CD4-positive, alpha-beta memory T cell (primary cell): Measurements from ENCODE around the gene MR1. TPM values are rescaled to one million over a fixed set of nuclear protein-coding genes. Genes with fewer than 3 reads are reported as not detected.

Source experiments
- CTCF ChIA-PET: fragments of 350-600 bp; sonication (Branson Sonifier 250); formaldehyde crosslinking; loops from one replicate; lab custom pipeline; 2021; ENCODE audit warnings: inconsistent platforms; ENCODE audit not compliant: partially characterized antibody; lab: Charles Lee
- POLR2A ChIA-PET: fragments of 350-600 bp; sonication (Branson Sonifier 250); formaldehyde crosslinking; loops from one replicate; lab custom pipeline; 2021; ENCODE audit not compliant: partially characterized antibody; lab: Charles Lee
- DNase-seq, 5 donors: peaks; one replicate each; pipeline versions ENCODE4 v3.0.0 to v3.0.0-alpha.2; 2020 to 2022; ENCODE audit warnings: mixed read lengths in 1 of 5
- H3K27ac ChIP-seq: one replicate; pipeline ENCODE4 v1.7.0; 2013; ENCODE audit warnings: low read depth, low read length
- H3K27me3 ChIP-seq: 2 replicates; pipeline ENCODE4 v1.7.0; 2013; ENCODE audit warnings: mild to moderate bottlenecking, low read length, moderate library complexity; ENCODE audit not compliant: insufficient read depth
- H3K36me3 ChIP-seq: 2 replicates; pipeline ENCODE4 v1.7.0; 2013; ENCODE audit warnings: mild to moderate bottlenecking, low read length, moderate library complexity; ENCODE audit not compliant: insufficient read depth
- H3K4me1 ChIP-seq: 2 replicates; pipeline ENCODE4 v1.7.0; 2013; ENCODE audit warnings: mild to moderate bottlenecking, low read length, moderate library complexity; ENCODE audit not compliant: insufficient read depth
- H3K4me3 ChIP-seq, 2 donors: one replicate each; pipeline ENCODE4 v1.7.0; 2013; ENCODE audit warnings: low read length in 2 of 2, mild to moderate bottlenecking in 1 of 2
- H3K9me3 ChIP-seq, 2 donors: one replicate each; pipeline ENCODE4 v1.7.0; 2013; ENCODE audit warnings: low read length in 2 of 2, control low read depth in 1 of 2; ENCODE audit not compliant: control insufficient read depth in 1 of 2
- H3K27ac Mint-ChIP-seq, 7 donors: one replicate each; pipeline ENCODE4 v1.8.0; 2020 to 2021; ENCODE audit warnings: mixed read lengths in 7 of 7, mild to moderate bottlenecking in 6 of 7, inconsistent platforms in 3 of 7, moderate library complexity in 3 of 7
- H3K27me3 Mint-ChIP-seq, 2 donors: one replicate each; pipeline ENCODE4 v1.8.0; 2020 to 2021; ENCODE audit warnings: mixed read lengths in 2 of 2
- H3K36me3 Mint-ChIP-seq, 2 donors: one replicate each; pipeline ENCODE4 v1.8.0; 2020 to 2021; ENCODE audit warnings: mixed read lengths in 2 of 2, inconsistent platforms in 1 of 2, mild to moderate bottlenecking in 1 of 2
- H3K4me1 Mint-ChIP-seq, 4 donors: one replicate each; pipeline ENCODE4 v1.8.0; 2020 to 2021; ENCODE audit warnings: mixed read lengths in 4 of 4, mild to moderate bottlenecking in 1 of 4
- H3K4me3 Mint-ChIP-seq, 8 donors: one replicate each; pipeline ENCODE4 v1.8.0; 2020 to 2021; ENCODE audit warnings: mixed read lengths in 8 of 8, mild to moderate bottlenecking in 7 of 8, moderate library complexity in 6 of 8, inconsistent platforms in 3 of 8
- H3K9me3 Mint-ChIP-seq, 8 donors: one replicate each; pipeline ENCODE4 v1.8.0; 2020 to 2021; ENCODE audit warnings: mixed read lengths in 8 of 8, mild to moderate bottlenecking in 5 of 8, inconsistent platforms in 3 of 8, moderate library complexity in 1 of 8
- intact Hi-C: fragments of 100-400 bp; cut with micrococcal nuclease; formaldehyde crosslinking; loops from one replicate; pipeline ENCODE4 v1.15.1; 2023
- polyA plus RNA-seq, 2 donors: library from polyadenylated mRNA; unstranded; fragments of 300-500 nt; fragmentation: Illumina TruSeq; gene quantifications; one replicate each; pipeline ENCODE4 v1.2.3, GENCODE V29; 2021
- total RNA-seq, 2 experiments: library from RNA; stranded (reverse); gene quantifications; one replicate each; pipeline ENCODE4 v1.2.3, GENCODE V29; 2021

Gene MR1
- total and polyA plus RNA-seq, 4 experiments from 2014 or later: 31.5 to 38.6 (median 32.5) TPM

DNA sequence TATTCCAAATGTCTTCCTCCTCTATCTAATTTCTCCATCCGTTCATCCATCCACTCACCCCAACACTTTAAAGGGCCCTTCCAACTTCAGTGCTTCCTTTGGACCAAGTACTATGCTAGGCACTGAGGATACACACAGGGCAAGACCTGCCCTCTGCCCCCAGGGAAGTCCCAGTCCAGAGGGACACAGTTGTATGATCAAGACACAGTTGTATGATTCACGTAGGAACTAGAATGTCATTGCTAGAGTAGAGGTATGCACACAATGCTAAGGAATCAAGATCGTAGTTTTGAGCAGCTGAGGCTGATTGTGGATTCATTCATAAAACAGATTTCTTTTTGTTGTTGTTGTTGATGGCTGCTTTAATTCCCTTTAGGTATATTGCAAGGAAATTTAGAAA lies 43.1 kb downstream of the MR1 start:
- no peak for DNase-seq
- H3K36me3 Mint-ChIP-seq: no peaks in the 10 kb centered on the region
- H3K4me1 Mint-ChIP-seq: no peaks in the 10 kb centered on the region
- no peak overlapping the region for H3K4me3 Mint-ChIP-seq
- H3K27me3 ChIP-seq: no peaks in the 10 kb centered on the region
- no peaks in the 10 kb centered on the region for H3K4me1 ChIP-seq
- no peaks in the 10 kb centered on the region for H3K9me3 ChIP-seq
- H3K27ac Mint-ChIP-seq: no peak overlapping the region
- POLR2A ChIA-PET: no interaction called here
- H3K27me3 Mint-ChIP-seq: peaks cover 10 to 13% of the 10 kb centered on the region in 2 donors
- CTCF ChIA-PET: interaction anchor here (6.6 kb wide), 1 partner anchor 66 kb away, joined by 54 read pairs; no protein-coding TSS in a partner anchor
- intact Hi-C loops: no loop called here
- H3K27ac ChIP-seq: no peak overlapping the region
- H3K4me3 ChIP-seq: no peak overlapping the region
- H3K9me3 Mint-ChIP-seq: no peaks in the 10 kb centered on the region
- no peaks in the 10 kb centered on the region for H3K36me3 ChIP-seq

GRCh38 chr1:181077576-181078242 lies 43.9 kb downstream of the MR1 start:
- ChIA-PET CTCF (interaction anchor here (6.6 kb wide), 1 partner anchor 65 kb away, joined by 54 read pairs; no protein-coding TSS in a partner anchor), POLR2A (no interaction called here)
- Mint-ChIP-seq H3K36me3 (no peaks in the 10 kb centered on the region), H3K9me3 (no peaks in the 10 kb centered on the region), H3K27ac (no peak overlapping the region), H3K4me1 (no peaks in the 10 kb centered on the region), H3K27me3 (peaks cover 10 to 13% of the 10 kb centered on the region in 2 donors), H3K4me3 (no peak overlapping the region)
- Histone ChIP-seq H3K4me1 (no peaks in the 10 kb centered on the region), H3K9me3 (no peaks in the 10 kb centered on the region), H3K4me3 (no peak overlapping the region), H3K36me3 (no peaks in the 10 kb centered on the region), H3K27ac (no peak overlapping the region), H3K27me3 (no peaks in the 10 kb centered on the region)
- DNase-seq: no peak
- intact Hi-C loops: no loop called here

GRCh38 chr1:181079382-181079781 lies 45.6 kb downstream of the MR1 start:
- Histone ChIP-seq H3K9me3 (no peaks in the 10 kb centered on the region), H3K36me3 (no peaks in the 10 kb centered on the region), H3K4me1 (peaks cover 4% of the 10 kb centered on the region), H3K27ac (no peak overlapping the region), H3K4me3 (no peak overlapping the region), H3K27me3 (no peaks in the 10 kb centered on the region)
- Mint-ChIP-seq H3K9me3 (no peaks in the 10 kb centered on the region), H3K4me1 (peaks cover under 1 to 6% (median 4%) of the 10 kb centered on the region in 4 donors), H3K4me3 (no peak overlapping the region), H3K27ac (no peak overlapping the region), H3K36me3 (no peaks in the 10 kb centered on the region), H3K27me3 (peaks cover 10 to 12% of the 10 kb centered on the region in 2 donors)
- CTCF ChIA-PET: interaction anchor here (0.9 to 6.6 kb wide), 6 partner anchors 11 to 355 kb away, joined by 3 to 54 read pairs (median 3); no protein-coding TSS in a partner anchor
- POLR2A ChIA-PET: no interaction called here
- DNase-seq: no peak
- intact Hi-C loops: no loop called here

DNA sequence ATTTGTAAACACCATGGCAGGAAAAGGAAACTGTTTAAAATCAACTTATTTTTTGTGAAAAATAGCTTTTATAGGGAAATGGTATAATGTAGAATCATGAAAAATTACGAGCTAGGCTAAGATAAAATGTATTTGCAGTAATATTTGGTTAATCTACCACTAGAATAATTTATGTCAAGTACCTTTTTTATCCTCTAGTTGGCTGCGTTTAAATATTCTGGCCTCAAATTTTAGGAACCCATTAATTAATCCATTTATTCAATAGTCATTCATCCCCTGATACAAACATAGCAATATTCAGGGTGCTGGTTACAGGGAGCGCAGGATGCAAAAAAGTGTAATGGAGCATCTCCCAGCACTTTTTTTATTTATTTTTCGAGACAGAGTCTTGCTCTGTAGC lies 46.1 kb downstream of the MR1 start:
- H3K36me3 ChIP-seq: no peaks in the 10 kb centered on the region
- Mint-ChIP-seq H3K27ac (no peak overlapping the region), H3K36me3 (no peaks in the 10 kb centered on the region), H3K4me3 (no peak overlapping the region), H3K4me1 (peaks cover 2 to 10% (median 7%) of the 10 kb centered on the region in 4 donors), H3K9me3 (no peaks in the 10 kb centered on the region), H3K27me3 (peaks cover 8 to 12% of the 10 kb centered on the region in 2 donors)
- H3K27ac ChIP-seq: no peak overlapping the region
- no peak for DNase-seq
- H3K9me3 ChIP-seq: no peaks in the 10 kb centered on the region
- CTCF ChIA-PET: interaction anchor here (0.9 to 6.6 kb wide), 6 partner anchors 11 to 354 kb away, joined by 3 to 54 read pairs (median 3); no protein-coding TSS in a partner anchor
- POLR2A ChIA-PET: interaction anchor here (1.3 kb wide), 1 partner anchor 10 kb away, joined by 4 read pairs; no protein-coding TSS in a partner anchor
- intact Hi-C loops: no loop called here
- H3K4me1 ChIP-seq: peaks cover 9% of the 10 kb centered on the region
- H3K27me3 ChIP-seq: no peaks in the 10 kb centered on the region
- H3K4me3 ChIP-seq: no peak overlapping the region

- ChIA-PET POLR2A (interaction anchor here (1.3 to 1.5 kb wide), 2 partner anchors 9 to 62 kb away, joined by 4 read pairs; no protein-coding TSS in a partner anchor), CTCF (interaction anchor here (6.6 kb wide), 1 partner anchor 62 kb away, joined by 54 read pairs; no protein-coding TSS in a partner anchor)
- Histone ChIP-seq H3K4me3 (no peak overlapping the region), H3K9me3 (no peaks in the 10 kb centered on the region), H3K4me1 (peaks cover 10% of the 10 kb centered on the region), H3K27ac (no peak overlapping the region), H3K27me3 (no peaks in the 10 kb centered on the region), H3K36me3 (no peaks in the 10 kb centered on the region)
- Mint-ChIP-seq H3K4me1 (peaks cover 2 to 10% (median 7%) of the 10 kb centered on the region in 4 donors), H3K27ac (no peak overlapping the region), H3K9me3 (no peaks in the 10 kb centered on the region), H3K4me3 (no peak overlapping the region), H3K36me3 (no peaks in the 10 kb centered on the region), H3K27me3 (peaks cover 8 to 12% of the 10 kb centered on the region in 2 donors)
- no peak for DNase-seq
- intact Hi-C loops: no loop called here
Observed at GRCh38 chr1:181080556-181080955, 46.8 kb downstream of the MR1 start.

- H3K27ac Mint-ChIP-seq: no peak overlapping the region
- peaks cover 2 to 10% (median 7%) of the 10 kb centered on the region in 4 donors for H3K4me1 Mint-ChIP-seq
- no peak for DNase-seq
- no peaks in the 10 kb centered on the region for H3K9me3 Mint-ChIP-seq
- no peak overlapping the region for H3K4me3 ChIP-seq
- no peak overlapping the region for H3K4me3 Mint-ChIP-seq
- ChIA-PET POLR2A (interaction anchor here (1.0 to 1.5 kb wide), 2 partner anchors 9 to 61 kb away, joined by 3 to 4 read pairs; no protein-coding TSS in a partner anchor), CTCF (interaction anchor here (6.6 kb wide), 1 partner anchor 61 kb away, joined by 54 read pairs; no protein-coding TSS in a partner anchor)
- peaks cover 8 to 10% of the 10 kb centered on the region in 2 donors for H3K27me3 Mint-ChIP-seq
- no peak overlapping the region for H3K27ac ChIP-seq
- intact Hi-C loops: no loop called here
- H3K4me1 ChIP-seq: peaks cover 10% of the 10 kb centered on the region
- no peaks in the 10 kb centered on the region for H3K27me3 ChIP-seq
- no peaks in the 10 kb centered on the region for H3K9me3 ChIP-seq
- H3K36me3 Mint-ChIP-seq: no peaks in the 10 kb centered on the region
- H3K36me3 ChIP-seq: no peaks in the 10 kb centered on the region
Observed at GRCh38 chr1:181081395-181081794, 47.6 kb downstream of the MR1 start.
